Measurements from ENCODE around the gene LEPROT.
"Not testable (repeated sequence)": the region's sequence is repeated elsewhere in the genome, so short reads cannot be mapped to it uniquely, and the experiment has no call there.

LEPROT gene

GRCh38 chr1:65420590-65421350 lies at the start of gene LEPROT, which contains the start of gene LEPR:
LEPROT (plus strand) TSS chr1:65420668; CDS start chr1:65420725, 57 bp downstream.
LEPR (plus strand) TSS chr1:65420668; CDS start chr1:65565566, 144,898 bp downstream.
- DNase-seq (ENCODE audit: low spot score), result no peak

GRCh38 chr1:65371544-65371943 lies 48.9 kb upstream of the LEPROT start:
- no peak for DNase-seq (ENCODE audit: low spot score)

- no peak for DNase-seq (ENCODE audit: low spot score)
Measured at GRCh38 chr1:65372557-65372956, 47.9 kb upstream of the LEPROT start.

- DNase-seq (ENCODE audit: low spot score), result no peak
Measured at GRCh38 chr1:65377496-65378246, 42.8 kb upstream of the LEPROT start.

- no peak for DNase-seq (ENCODE audit: low spot score)
Measured at GRCh38 chr1:65378247-65378946, 42.1 kb upstream of the LEPROT start.

GRCh38 chr1:65384426-65384825 lies 36.0 kb upstream of the LEPROT start:
- not testable (repeated sequence) for DNase-seq (ENCODE audit: low spot score)

GRCh38 chr1:65386439-65386838 lies 34.0 kb upstream of the LEPROT start:
- DNase-seq (ENCODE audit: low spot score), result no peak

- DNase-seq (ENCODE audit: low spot score), result no peak
Measured at GRCh38 chr1:65387821-65388220, 32.6 kb upstream of the LEPROT start.

GRCh38 chr1:65388908-65389695 lies 31.4 kb upstream of the LEPROT start:
- DNase-seq (ENCODE audit: low spot score), result no peak

- DNase-seq (ENCODE audit: low spot score), result no peak
Measured at GRCh38 chr1:65392497-65392896, 28.0 kb upstream of the LEPROT start.

- DNase-seq (ENCODE audit: low spot score), result no peak
Measured at GRCh38 chr1:65393347-65393746, 27.1 kb upstream of the LEPROT start.

- no peak for DNase-seq (ENCODE audit: low spot score)
Measured at GRCh38 chr1:65393928-65394327, 26.5 kb upstream of the LEPROT start.

- no peak for DNase-seq (ENCODE audit: low spot score)
Measured at GRCh38 chr1:65395887-65396612, 24.4 kb upstream of the LEPROT start.

- no peak for DNase-seq (ENCODE audit: low spot score)
Measured at GRCh38 chr1:65398083-65398482, 22.4 kb upstream of the LEPROT start.

GRCh38 chr1:65399003-65399402 lies 21.5 kb upstream of the LEPROT start:
- no peak for DNase-seq (ENCODE audit: low spot score)

GRCh38 chr1:65401612-65402011 lies 18.9 kb upstream of the LEPROT start:
- DNase-seq (ENCODE audit: low spot score), result no peak

GRCh38 chr1:65404941-65405340 lies 15.5 kb upstream of the LEPROT start:
- DNase-seq (ENCODE audit: low spot score), result no peak

- no peak for DNase-seq (ENCODE audit: low spot score)
Measured at GRCh38 chr1:65407877-65408276, 12.6 kb upstream of the LEPROT start.

GRCh38 chr1:65409314-65409713 lies 11.2 kb upstream of the LEPROT start:
- no peak for DNase-seq (ENCODE audit: low spot score)

- DNase-seq (ENCODE audit: low spot score), result no peak
Measured at GRCh38 chr1:65409816-65410326, 10.6 kb upstream of the LEPROT start.

Measured in LoVo (cell line).